A549 (cell line): Measurements from ENCODE around the gene PAQR7. TPM values are rescaled to one million over a fixed set of nuclear protein-coding genes. Genes with fewer than 3 reads are reported as not detected.

ENCODE experiments used
- ATAC-seq, 2 experiments: fragments of 200-7000 bp in 1 of 2; fragments of >200 bp in 1 of 2; cut with Nextera tagmentation in 1 of 2; cut with Tn5 transposase in 1 of 2; 3 replicates each; pipeline versions ENCODE4 v1.8.0 to v1.9.1; 2018 to 2020; ENCODE audit warnings: mild to moderate bottlenecking in 1 of 2, moderate library complexity in 1 of 2
- CTCF ChIA-PET: fragments of 300-600 bp; sonication (Branson Sonifier 250); formaldehyde crosslinking; extraction: SDS; loops from one replicate; lab custom pipeline; 2021; ENCODE audit warnings: antibody characterized with exemption, inconsistent platforms; lab: Yijun Ruan, JAX
- POLR2A ChIA-PET: fragments of 350-600 bp; formaldehyde crosslinking; extraction: SDS; loops from one replicate; lab custom pipeline; 2021; ENCODE audit warnings: antibody characterized with exemption, inconsistent platforms; lab: Yijun Ruan, JAX
- DNase-seq, 2 experiments: peaks; one replicate each; pipeline versions ENCODE4 v3.0.0 to v3.0.0-alpha.2; 2011 to 2016; ENCODE audit warnings: low read depth in 1 of 2, low spot score in 1 of 2
- FAIRE-seq: peaks from 2 replicates; lab custom pipeline; 2011; peaks lifted over from hg19 to GRCh38; lab: Jason Lieb, UNC
- H3K27ac ChIP-seq, 2 experiments: fragments of >200 bp; sonication (Bioruptor Twin); formaldehyde crosslinking; 3 replicates each; pipeline ENCODE4 v1.5.1; 2016 to 2017
- H3K4me1 ChIP-seq: fragments of >200 bp; sonication (Bioruptor Twin); formaldehyde crosslinking; 3 replicates; pipeline ENCODE4 v1.6.1; 2016
- H3K4me2 ChIP-seq: fragments of >200 bp; sonication (Bioruptor Twin); formaldehyde crosslinking; 3 replicates; pipeline ENCODE4 v1.6.1; 2016
- H3K4me3 ChIP-seq: fragments of >200 bp; sonication (Bioruptor Twin); formaldehyde crosslinking; 3 replicates; pipeline ENCODE4 v1.5.1; 2016
- H3K9me3 ChIP-seq: fragments of >200 bp; sonication (Bioruptor Twin); formaldehyde crosslinking; 3 replicates; pipeline ENCODE4 v1.6.1; 2016
- CHD4 ChIP-seq: fragments of 200-600 bp; sonication (generic); IDR thresholded peaks from 2 replicates; pipeline ENCODE4 v1.6.1; 2016; ENCODE audit warnings: antibody characterized with exemption, mild to moderate bottlenecking, borderline replicate concordance
- EHF ChIP-seq: fragments of 250-450 bp; sonication (Bioruptor Pico); IDR thresholded peaks from 2 replicates; pipeline ENCODE4 v1.5.0; 2020; ENCODE audit warnings: mild to moderate bottlenecking
- EHMT2 ChIP-seq: fragments of 200-600 bp; sonication (generic); IDR thresholded peaks from 2 replicates; pipeline ENCODE4 v1.6.1; 2016; ENCODE audit warnings: antibody characterized with exemption, low read depth, mild to moderate bottlenecking, moderate library complexity
- EP300 ChIP-seq, 2 experiments: fragments of >200 bp; sonication (Bioruptor Twin); formaldehyde crosslinking; IDR thresholded peaks; 2 replicates in 1 of 2; 3 replicates in 1 of 2; pipeline ENCODE4 v1.6.1; 2016 to 2017
- FOSB ChIP-seq: fragments of 250-450 bp; sonication (Bioruptor Pico); IDR thresholded peaks from 2 replicates; pipeline ENCODE4 v1.5.0; 2020; ENCODE audit warnings: mild to moderate bottlenecking, moderate library complexity
- FOXS1 ChIP-seq: fragments of 250-450 bp; sonication (Bioruptor Pico); IDR thresholded peaks from 2 replicates; pipeline ENCODE4 v1.5.0; 2020; ENCODE audit warnings: mild to moderate bottlenecking, moderate library complexity
- HDAC2 ChIP-seq: fragments of 200-600 bp; sonication (generic); IDR thresholded peaks from 2 replicates; pipeline ENCODE4 v1.6.1; 2016
- HES2 ChIP-seq: fragments of >200 bp; sonication (Bioruptor Twin); formaldehyde crosslinking; IDR thresholded peaks from 2 replicates; pipeline ENCODE4 v1.6.1; 2016
- HEYL ChIP-seq: fragments of 250-450 bp; sonication (Bioruptor Pico); IDR thresholded peaks from 2 replicates; pipeline ENCODE4 v1.8.0; 2021; ENCODE audit warnings: mild to moderate bottlenecking, moderate library complexity
- HOXA7 ChIP-seq: fragments of 250-450 bp; sonication (Bioruptor Pico); IDR thresholded peaks from 2 replicates; pipeline ENCODE4 v1.5.0; 2020; ENCODE audit warnings: mild to moderate bottlenecking, moderate library complexity
- HOXB5 ChIP-seq: fragments of 250-450 bp; sonication (Bioruptor Pico); IDR thresholded peaks from 2 replicates; pipeline ENCODE4 v1.5.0; 2020; ENCODE audit warnings: mild to moderate bottlenecking, moderate library complexity
- KDM5A ChIP-seq: fragments of 200-600 bp; sonication (generic); IDR thresholded peaks from 2 replicates; pipeline ENCODE4 v1.6.1; 2016; ENCODE audit warnings: antibody characterized with exemption, mild to moderate bottlenecking
- MAZ ChIP-seq: fragments of 150-350 bp; IDR thresholded peaks from 2 replicates; pipeline ENCODE4 v1.6.1; 2014; ENCODE audit warnings: antibody characterized with exemption, low read depth, low read length, borderline replicate concordance
- NFE2L2 ChIP-seq: fragments of 150-350 bp; conservative IDR thresholded peaks from 2 replicates; pipeline ENCODE4 v1.6.1; 2014; ENCODE audit warnings: low read length
- NPAS2 ChIP-seq: fragments of 250-450 bp; sonication (Bioruptor Pico); IDR thresholded peaks from 2 replicates; pipeline ENCODE4 v1.8.0; 2022; ENCODE audit warnings: mild to moderate bottlenecking, moderate library complexity, borderline replicate concordance
- NR3C1 ChIP-seq: fragments of >200 bp; sonication (Bioruptor Twin); formaldehyde crosslinking; IDR thresholded peaks from 3 replicates; pipeline ENCODE4 v1.6.1; 2017
- PHF8 ChIP-seq: fragments of 200-600 bp; sonication (generic); IDR thresholded peaks from 2 replicates; pipeline ENCODE4 v1.6.1; 2016; ENCODE audit warnings: low read depth, mild to moderate bottlenecking, antibody characterized with exemption, moderate library complexity, borderline replicate concordance
- POLR2A ChIP-seq: IDR thresholded peaks from 2 replicates; pipeline ENCODE4 v1.6.1; 2012; ENCODE audit warnings: mild to moderate bottlenecking, low read length
- POLR2AphosphoS2 ChIP-seq: conservative IDR thresholded peaks from 2 replicates; pipeline ENCODE4 v1.6.1; 2012; ENCODE audit warnings: low read length, improper control_type of control experiment, inconsistent platforms
- RAD21 ChIP-seq, 2 experiments: fragments of >200 bp in 1 of 2; sonication (Bioruptor Twin) in 1 of 2; formaldehyde crosslinking in 1 of 2; IDR thresholded peaks in 1 of 2; conservative IDR thresholded peaks in 1 of 2; 2 replicates in 1 of 2; 3 replicates in 1 of 2; pipeline ENCODE4 v1.6.1; 2012 to 2018; ENCODE audit warnings: inconsistent platforms in 1 of 2
- TFCP2L1 ChIP-seq: fragments of 250-450 bp; sonication (Bioruptor Pico); IDR thresholded peaks from 2 replicates; pipeline ENCODE4 v1.5.0; 2021; ENCODE audit warnings: mild to moderate bottlenecking
- TP53 ChIP-seq: fragments of 250-450 bp; sonication (Bioruptor Pico); IDR thresholded peaks from 2 replicates; pipeline ENCODE4 v1.5.0; 2021; ENCODE audit warnings: mild to moderate bottlenecking, moderate library complexity
- ZC3H11A ChIP-seq: fragments of 450-650 bp; IDR thresholded peaks from 2 replicates; pipeline ENCODE4 v1.6.1; 2014; ENCODE audit warnings: antibody characterized with exemption, mild to moderate bottlenecking
- ZNF302 ChIP-seq: fragments of 250-450 bp; sonication (Bioruptor Pico); IDR thresholded peaks from 2 replicates; pipeline ENCODE4 v1.9.0; 2021; ENCODE audit warnings: inconsistent platforms, mild to moderate bottlenecking, moderate library complexity
- WGBS: methylation state at CpG from one replicate; pipeline ENCODE4 v1.1.6; 2017; ENCODE audit errors: missing lambda C conversion rate; 5-methylcytosine and 5-hydroxymethylcytosine counted together
- polyA plus RNA-seq, 4 experiments: library from polyadenylated mRNA; depleted of rRNA in 3 of 4; stranded (reverse); fragments of >200 nt; fragmentation: RNase III in 1 of 4; extraction: RNeasy Plus Mini Kit Qiagen cat#74134 plus additional on column Dnase treatment in 1 of 4; gene quantifications; 2 replicates in 3 of 4; 3 replicates in 1 of 4; pipeline ENCODE4 v1.2.3, GENCODE V29; 2011 to 2017
- TF ChIP-seq, protein P1 (sequence below): fragments of 150-350 bp; IDR thresholded peaks from 2 replicates; pipeline ENCODE4 v1.6.1; 2014; ENCODE audit warnings: low read depth, mild to moderate bottlenecking, low read length
- TF ChIP-seq, protein P2 (sequence below): IDR thresholded peaks from 2 replicates; pipeline ENCODE4 v1.6.1; 2012
- TF ChIP-seq, protein P3 (sequence below): IDR thresholded peaks from 2 replicates; pipeline ENCODE4 v1.6.1; 2012
- TF ChIP-seq, protein P4 (sequence below): fragments of 200-600 bp; sonication (generic); IDR thresholded peaks from 2 replicates; pipeline ENCODE4 v1.6.1; 2016; ENCODE audit warnings: antibody characterized with exemption, mild to moderate bottlenecking, moderate library complexity

Gene PAQR7
- polyA plus RNA-seq, 2 of the 4 experiments (the other 2 are of a cell fraction), result 2.3 to 6.0 TPM

DNA sequence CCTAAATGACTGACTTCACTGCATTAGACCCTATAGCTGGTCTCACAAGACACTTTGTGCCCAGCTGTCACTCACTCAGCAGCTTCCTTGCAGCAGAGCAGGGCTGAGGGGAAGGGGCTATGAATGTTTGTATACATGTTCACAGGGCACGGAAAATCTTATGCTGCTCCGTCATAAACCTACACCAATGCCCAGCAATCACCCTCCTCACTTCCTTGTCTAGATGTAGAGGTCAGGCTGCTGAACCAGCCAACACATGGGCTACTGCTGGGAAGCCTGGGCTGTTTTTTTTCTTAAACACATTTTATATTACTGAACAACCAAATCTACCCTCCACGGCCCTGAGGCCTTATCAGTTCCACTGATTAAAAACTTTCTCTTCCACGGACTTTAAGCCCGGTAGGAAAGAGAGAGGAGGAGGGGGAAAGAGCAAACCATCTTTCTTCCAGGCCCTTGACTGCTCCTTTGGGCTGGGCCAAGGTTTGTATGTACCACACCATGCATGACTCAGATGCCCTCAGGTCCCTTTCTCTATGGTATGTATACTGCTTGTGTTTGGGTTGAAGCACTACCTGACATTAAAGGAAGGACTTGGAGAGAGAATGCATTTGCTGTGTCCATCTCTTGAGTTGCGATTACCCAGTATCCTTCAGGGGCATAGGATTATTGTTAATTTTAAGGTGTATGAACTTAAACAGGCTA is 43.0 kb downstream of the PAQR7 start:
- ChIA-PET CTCF (interaction anchor here (1.4 to 1.8 kb wide), 2 partner anchors 16 to 63 kb away, joined by 3 to 4 read pairs; no protein-coding TSS in a partner anchor), POLR2A (no interaction called here)
- Histone ChIP-seq H3K4me3 (no peak overlapping the region), H3K4me2 (no peak overlapping the region), H3K9me3 (no peaks in the 10 kb centered on the region), H3K27ac (no peak overlapping the region), H3K4me1 (no peaks in the 10 kb centered on the region)
- TF ChIP-seq EP300 (IDR thresholded peaks at IDR 0.05) (no peak), TFCP2L1 (CRISPR knock-in tag) (no peak), ZC3H11A (no peak), ZNF302 (CRISPR knock-in tag) (no peak), PHF8 (no peak), NFE2L2 (no peak), TP53 (no peak), HOXB5 (no peak), CHD4 (no peak), POLR2A (no peak), RAD21 (conservative IDR thresholded peaks at IDR 0.05 in 1 of 2, IDR thresholded peaks at IDR 0.05 in 1 of 2) (no peak), MAZ (no peak), NPAS2 (CRISPR knock-in tag) (no peak), HEYL (CRISPR knock-in tag) (no peak), HES2 (no peak), HOXA7 (no peak), FOSB (CRISPR knock-in tag) (no peak)
- TF ChIP-seq, protein P1, sequence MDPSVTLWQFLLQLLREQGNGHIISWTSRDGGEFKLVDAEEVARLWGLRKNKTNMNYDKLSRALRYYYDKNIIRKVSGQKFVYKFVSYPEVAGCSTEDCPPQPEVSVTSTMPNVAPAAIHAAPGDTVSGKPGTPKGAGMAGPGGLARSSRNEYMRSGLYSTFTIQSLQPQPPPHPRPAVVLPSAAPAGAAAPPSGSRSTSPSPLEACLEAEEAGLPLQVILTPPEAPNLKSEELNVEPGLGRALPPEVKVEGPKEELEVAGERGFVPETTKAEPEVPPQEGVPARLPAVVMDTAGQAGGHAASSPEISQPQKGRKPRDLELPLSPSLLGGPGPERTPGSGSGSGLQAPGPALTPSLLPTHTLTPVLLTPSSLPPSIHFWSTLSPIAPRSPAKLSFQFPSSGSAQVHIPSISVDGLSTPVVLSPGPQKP, result no peak
- TF ChIP-seq, protein P2, sequence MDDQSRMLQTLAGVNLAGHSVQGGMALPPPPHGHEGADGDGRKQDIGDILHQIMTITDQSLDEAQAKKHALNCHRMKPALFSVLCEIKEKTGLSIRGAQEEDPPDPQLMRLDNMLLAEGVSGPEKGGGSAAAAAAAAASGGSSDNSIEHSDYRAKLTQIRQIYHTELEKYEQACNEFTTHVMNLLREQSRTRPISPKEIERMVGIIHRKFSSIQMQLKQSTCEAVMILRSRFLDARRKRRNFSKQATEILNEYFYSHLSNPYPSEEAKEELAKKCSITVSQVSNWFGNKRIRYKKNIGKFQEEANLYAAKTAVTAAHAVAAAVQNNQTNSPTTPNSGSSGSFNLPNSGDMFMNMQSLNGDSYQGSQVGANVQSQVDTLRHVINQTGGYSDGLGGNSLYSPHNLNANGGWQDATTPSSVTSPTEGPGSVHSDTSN, result no peak
- 90% methylated on average over 6 of the region's 6 CpGs for WGBS
- no peak for DNase-seq
- no peak for FAIRE-seq
- ATAC-seq, result no peak

GRCh38 chr1:25831569-25832196 is 43.8 kb downstream of the PAQR7 start:
- ATAC-seq (no peak), FAIRE-seq (no peak), DNase-seq (no peak)
- no peak overlapping the region for H3K4me3 ChIP-seq
- WGBS, result 91% methylated on average over 5 of the region's 5 CpGs
- no peak for TF ChIP-seq MAZ
- no peak for TF ChIP-seq EHMT2
- no peak for TF ChIP-seq HDAC2
- no peak for TF ChIP-seq POLR2AphosphoS2
- TF ChIP-seq HEYL (CRISPR knock-in tag), result no peak
- TF ChIP-seq, protein P3, sequence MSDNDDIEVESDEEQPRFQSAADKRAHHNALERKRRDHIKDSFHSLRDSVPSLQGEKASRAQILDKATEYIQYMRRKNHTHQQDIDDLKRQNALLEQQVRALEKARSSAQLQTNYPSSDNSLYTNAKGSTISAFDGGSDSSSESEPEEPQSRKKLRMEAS, result no peak
- no peak for TF ChIP-seq NPAS2 (CRISPR knock-in tag)
- TF ChIP-seq, protein P4, sequence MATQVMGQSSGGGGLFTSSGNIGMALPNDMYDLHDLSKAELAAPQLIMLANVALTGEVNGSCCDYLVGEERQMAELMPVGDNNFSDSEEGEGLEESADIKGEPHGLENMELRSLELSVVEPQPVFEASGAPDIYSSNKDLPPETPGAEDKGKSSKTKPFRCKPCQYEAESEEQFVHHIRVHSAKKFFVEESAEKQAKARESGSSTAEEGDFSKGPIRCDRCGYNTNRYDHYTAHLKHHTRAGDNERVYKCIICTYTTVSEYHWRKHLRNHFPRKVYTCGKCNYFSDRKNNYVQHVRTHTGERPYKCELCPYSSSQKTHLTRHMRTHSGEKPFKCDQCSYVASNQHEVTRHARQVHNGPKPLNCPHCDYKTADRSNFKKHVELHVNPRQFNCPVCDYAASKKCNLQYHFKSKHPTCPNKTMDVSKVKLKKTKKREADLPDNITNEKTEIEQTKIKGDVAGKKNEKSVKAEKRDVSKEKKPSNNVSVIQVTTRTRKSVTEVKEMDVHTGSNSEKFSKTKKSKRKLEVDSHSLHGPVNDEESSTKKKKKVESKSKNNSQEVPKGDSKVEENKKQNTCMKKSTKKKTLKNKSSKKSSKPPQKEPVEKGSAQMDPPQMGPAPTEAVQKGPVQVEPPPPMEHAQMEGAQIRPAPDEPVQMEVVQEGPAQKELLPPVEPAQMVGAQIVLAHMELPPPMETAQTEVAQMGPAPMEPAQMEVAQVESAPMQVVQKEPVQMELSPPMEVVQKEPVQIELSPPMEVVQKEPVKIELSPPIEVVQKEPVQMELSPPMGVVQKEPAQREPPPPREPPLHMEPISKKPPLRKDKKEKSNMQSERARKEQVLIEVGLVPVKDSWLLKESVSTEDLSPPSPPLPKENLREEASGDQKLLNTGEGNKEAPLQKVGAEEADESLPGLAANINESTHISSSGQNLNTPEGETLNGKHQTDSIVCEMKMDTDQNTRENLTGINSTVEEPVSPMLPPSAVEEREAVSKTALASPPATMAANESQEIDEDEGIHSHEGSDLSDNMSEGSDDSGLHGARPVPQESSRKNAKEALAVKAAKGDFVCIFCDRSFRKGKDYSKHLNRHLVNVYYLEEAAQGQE, result no peak
- no peak for TF ChIP-seq EHF (CRISPR knock-in tag)
- TF ChIP-seq FOXS1 (CRISPR knock-in tag), result no peak
- no peak for TF ChIP-seq FOSB (CRISPR knock-in tag)
- TF ChIP-seq NR3C1, result no peak
- no peak for TF ChIP-seq KDM5A
- no peak overlapping the region for H3K4me2 ChIP-seq
- POLR2A ChIA-PET, result no interaction called here
- H3K27ac ChIP-seq, result no peak overlapping the region
- CTCF ChIA-PET, result interaction anchor here (1.2 to 1.8 kb wide), 4 partner anchors 9 to 64 kb away, joined by 3 to 5 read pairs (median 4); partner anchors contain the start of gene PAQR7
- no peaks in the 10 kb centered on the region for H3K4me1 ChIP-seq
- no peaks in the 10 kb centered on the region for H3K9me3 ChIP-seq
